T1000 (cell line): ENCODE data around the gene FAM200C.

Source experiments
- DNase-seq: peaks from one replicate; lab custom pipeline; 2025; ENCODE audit warnings: mixed read lengths; lab: John Stamatoyannopoulos, UW

Gene FAM200C

DNA sequence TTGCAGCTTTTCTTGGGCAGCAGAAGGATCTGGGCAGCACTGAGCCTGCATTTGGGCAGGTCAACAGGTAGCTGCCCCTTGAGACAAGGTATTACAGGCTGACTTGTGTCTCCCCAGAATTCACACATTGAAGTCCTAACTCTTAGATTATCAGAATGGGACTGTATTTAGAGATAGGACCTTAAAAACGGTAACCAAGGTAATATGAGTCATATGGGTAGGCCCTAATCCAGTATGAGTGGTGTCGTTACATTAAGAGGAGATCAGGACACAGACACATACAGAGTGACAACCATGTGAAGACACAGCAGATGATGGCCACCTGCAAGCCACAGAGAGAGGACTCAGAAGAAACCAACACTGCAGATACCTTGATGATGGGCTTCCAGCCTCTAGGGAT is 32.6 kb downstream of the FAM200C start:
- no peak for DNase-seq

DNA sequence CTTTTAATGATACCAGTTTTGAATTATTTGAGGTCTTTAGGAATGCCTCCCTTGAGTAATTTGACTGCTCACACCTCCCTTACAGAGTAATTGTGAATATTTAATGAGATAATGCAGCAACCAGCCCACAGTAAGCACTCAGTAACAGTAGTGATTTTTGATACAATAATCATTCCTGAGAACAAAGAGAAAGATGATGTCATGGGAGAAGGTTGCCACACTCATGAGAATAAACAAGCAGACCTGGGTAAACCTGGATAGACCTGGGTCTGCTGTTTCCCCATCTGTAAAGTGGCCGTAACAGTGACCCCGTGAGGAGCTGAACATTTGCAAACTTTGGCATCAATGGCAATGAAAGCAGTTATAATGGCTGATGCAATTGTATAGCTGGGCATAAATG is 33.6 kb downstream of the FAM200C start:
- no peak for DNase-seq

DNA sequence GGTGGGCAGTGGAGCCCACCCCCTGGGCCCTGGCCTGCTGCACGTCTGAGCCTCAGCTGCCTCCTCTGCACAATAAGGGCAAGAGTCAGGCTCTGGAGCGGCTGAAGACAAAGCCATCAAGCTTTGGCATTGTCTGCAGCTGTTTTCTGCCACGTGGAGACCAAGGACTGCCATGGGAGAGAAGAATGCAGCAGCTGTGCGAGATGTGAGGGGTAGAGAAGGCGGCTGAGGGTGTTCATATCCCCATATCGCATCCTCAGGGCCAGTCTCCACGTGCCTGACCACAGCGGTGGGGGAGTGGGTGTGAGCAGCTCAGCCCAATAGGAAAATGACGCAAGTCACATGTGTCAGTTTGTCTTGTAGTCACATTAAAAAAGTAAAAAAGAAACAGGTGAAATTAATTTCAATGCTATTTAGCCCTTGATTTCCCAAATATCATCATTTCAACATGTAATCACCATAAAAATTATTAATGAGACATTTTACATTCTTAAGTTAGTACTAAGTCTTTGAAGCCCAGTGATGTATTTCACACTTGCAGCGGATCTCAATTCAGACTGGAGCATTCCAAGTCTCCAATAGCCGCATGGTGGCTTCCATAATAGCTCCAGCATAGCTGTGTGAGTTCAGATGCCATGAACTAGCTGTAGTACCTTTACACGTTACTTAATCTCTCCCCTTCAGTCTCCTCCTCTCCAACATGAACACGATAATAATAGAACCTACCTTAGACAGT is 36.0 kb downstream of the FAM200C start:
- DNase-seq = no peak

DNA sequence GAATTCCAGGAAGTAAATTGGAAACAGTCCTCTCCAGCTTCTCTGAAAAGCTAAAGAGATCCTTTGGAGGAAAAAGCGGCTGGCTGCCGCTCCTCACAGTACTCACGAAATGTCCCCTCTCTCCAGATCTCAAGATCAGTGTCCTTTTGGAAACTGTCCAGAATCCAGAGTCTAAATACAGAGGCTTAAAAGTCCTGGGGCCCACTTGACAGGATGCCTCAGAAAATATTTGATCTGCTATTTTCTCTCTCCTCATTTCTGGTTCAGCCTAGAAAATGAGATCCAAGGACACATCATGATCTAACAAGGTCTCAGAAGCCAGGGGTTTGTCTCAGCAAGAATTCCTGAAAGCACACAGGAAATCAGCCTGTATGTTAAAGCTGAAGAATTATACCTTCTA is 36.6 kb downstream of the FAM200C start:
- no peak for DNase-seq

DNA sequence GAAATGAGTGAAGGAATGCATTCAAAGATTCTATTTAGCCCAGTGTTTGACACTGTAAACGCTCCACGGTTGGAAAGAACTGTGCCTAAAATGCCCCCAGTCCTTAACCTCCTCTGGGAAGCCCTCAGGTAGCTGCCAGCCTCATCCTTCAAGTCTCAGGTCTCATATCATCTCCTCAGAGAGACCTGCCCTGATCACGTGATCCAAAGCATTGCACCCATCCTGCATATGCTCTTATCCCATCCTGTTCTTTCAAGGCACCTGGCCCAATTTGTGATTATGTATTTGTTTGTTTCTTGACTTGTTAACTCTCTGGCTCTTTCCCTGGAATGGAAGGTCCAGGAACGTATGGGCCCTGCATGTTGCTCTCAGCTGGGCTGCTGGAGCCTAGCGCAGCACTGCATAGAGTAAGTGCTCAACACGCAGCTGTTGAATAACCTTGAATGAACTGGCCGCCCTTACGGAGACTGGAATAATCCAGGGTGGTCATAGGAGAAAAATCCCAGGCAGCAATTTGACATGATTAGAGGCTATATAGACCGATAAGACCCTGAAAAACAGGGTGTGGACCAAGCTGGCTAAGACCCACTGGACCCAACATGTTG is 38.1 kb downstream of the FAM200C start:
- no peak for DNase-seq

DNA sequence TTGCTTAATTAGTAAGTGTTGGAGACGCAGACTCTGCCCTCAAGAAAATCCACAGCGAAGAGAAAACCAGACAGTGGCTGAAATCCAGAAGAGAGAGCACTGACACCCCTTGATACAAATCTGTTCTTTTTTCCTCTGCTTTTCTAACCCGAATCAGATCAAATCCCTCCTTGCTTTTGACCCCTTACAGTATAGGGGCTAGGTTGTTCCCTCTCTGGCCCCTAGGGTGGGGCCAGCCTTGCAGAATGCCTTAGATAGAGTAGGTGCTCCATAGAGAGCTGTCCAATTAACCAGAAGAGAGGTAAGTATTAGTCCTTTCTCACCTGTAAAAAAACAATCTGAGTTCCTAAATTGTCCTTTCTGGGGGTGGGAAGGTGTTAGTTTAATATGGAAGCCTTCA is 39.5 kb downstream of the FAM200C start:
- DNase-seq = no peak

DNA sequence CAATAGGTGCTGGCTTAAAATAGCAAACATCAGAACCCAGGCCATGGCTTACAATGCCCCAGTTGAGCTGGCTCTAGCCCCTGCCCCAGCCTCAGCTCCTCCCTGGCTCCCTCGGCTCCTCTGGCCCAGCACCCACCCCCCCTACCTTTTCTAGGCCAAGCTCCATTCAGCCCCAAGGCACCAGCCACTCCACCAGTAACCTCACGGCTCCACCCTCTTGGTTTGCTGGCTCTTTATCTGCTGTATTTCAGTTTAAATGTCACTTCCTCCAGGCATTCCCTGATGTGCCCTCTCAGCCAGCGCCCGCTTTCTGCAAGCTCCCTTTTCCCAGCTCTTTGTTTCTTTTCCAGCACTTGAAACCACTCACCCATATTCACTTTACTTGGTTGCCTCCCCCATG is 40.0 kb downstream of the FAM200C start:
- no peak for DNase-seq

DNA sequence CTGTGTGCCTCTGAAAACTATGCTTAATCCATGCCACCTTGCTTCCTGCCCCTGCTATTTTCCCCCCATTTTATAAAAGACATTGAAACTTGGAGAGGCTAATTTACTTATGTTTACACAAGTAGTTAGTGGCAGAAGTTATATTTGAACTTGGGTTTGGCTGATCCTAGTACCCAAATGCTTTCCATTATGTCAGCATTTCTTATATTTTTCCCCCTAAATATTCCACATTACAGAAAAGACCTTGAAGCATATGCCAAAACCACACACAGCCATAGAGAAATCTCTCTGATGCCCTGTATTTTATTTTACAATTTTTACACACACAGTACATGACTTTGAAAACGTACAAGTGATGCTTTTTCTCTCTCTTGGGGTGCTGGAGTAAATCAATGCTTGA is 40.6 kb downstream of the FAM200C start:
- no peak for DNase-seq

DNA sequence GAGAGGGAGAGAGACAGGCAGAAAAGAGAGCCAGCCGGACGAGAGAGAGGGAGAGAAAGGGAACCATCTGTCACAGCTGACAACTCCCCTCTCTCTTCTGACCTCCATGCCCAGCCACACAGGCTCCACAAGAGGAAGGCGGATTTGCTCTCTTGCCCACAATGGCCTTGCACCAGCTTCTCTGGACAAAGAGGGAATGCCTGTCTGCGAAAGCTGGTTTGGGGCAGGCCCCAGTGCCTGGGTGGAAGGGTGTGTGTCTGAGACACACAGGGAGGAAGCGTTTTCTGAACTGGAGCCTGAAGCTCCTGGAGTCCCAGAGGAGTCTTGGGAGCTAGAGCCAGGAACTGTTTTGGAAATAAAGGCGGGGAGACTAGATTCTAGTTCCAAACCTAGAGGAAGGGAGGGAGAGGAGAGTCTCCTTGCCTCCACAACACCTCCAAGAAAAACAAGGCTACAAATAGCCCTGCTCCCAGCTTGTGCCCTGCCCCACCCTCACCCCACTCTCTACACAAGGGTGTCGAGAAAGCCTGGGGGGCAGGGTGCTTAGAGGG is 41.9 kb downstream of the FAM200C start:
- no peak for DNase-seq

DNA sequence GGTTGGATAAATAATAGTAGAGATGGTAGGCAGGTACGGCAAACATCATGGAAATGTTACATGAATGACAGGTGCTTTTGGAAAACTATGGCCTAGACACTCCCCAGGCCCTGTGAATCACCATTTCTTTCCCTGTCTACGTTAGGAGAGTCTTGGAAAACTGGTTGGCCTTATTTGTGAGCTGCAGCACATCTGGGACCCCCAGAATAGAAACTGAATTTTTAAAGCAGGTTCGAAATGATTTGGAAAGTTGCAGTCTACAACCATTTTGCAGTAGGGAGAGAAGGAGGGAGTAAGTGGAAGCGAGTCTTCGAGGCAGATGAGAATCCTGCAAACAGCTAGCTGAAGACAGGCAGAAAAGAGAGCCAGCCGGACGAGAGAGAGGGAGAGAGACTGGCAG is 42.5 kb downstream of the FAM200C start:
- DNase-seq = no peak

DNA sequence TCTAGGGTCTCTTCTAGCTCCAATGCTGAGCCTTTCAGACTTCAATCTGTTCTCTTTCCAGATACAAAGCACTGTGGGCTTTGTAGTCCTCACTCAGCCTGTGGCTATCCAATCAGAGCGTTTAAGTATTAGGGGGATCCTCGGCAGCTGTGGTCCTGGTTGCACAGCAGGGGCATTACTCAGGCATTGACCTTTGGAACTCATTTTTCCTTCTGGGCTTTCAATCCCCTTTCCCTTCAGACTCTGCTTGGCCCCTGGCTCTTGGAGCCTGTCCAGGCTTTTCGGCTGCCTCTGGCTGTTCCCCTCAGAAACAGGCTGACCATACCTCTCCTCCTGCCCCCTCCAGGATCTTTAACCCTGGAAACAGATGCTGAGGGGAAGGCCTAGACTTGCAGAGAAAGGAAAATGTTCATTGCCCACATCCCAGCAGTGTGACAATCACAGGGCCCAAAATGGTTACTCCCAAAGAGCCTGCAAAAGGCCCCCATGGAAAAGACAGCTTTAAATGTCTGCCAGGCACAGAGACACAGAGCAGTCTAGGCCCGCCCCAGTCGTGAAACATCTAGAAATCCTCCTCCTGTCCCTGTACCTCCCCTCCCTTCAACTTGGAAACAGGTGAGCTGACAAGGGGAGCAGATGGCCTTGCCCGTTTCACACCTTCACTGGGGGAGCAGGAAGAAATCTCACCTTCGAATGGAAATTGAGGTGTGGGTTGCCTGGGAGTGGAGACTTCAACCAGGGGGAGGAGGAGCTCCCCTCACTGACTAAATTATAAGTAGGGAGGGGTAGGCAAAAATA is 43.1 kb downstream of the FAM200C start:
- DNase-seq = no peak

DNA sequence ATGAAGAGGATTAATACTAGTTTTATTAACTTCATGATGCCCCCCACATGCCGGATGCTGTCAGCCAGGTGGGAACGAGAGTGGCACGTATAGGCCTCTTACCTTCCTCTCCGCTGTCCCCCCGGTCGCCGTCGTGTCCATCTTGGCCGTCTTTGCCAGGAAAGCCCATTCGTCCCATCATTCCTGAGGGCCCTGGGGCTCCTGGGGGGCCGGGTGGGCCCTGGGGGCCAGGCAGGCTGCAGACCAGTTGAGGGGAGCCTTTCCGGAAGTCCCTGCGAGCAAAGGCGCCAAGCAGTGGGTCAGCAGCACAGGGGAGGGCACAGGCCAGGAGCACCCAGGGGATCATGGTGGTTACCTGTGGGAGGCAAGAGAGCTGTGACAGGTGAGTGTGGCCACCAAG is 45.2 kb downstream of the FAM200C start:
- no peak for DNase-seq

DNA sequence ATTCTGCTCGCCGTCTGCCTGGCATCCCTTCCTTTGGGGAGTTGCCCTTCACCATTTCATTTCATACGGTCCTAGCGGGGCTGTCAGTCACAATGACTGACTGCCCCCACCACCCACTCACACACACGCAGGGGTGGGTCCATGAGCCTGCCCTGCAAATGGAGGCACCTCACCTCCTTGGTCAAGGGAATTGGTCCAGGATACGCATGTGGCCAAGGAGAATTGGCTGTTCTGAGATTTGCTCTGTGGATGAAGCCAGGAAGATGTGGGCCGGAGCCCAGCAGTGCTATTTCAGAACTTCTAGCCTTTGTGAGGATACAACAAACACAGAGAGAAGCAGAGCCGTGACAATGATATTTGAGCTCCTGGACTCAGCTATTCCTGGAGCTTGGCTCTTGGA is 46.5 kb downstream of the FAM200C start:
- DNase-seq = no peak

DNA sequence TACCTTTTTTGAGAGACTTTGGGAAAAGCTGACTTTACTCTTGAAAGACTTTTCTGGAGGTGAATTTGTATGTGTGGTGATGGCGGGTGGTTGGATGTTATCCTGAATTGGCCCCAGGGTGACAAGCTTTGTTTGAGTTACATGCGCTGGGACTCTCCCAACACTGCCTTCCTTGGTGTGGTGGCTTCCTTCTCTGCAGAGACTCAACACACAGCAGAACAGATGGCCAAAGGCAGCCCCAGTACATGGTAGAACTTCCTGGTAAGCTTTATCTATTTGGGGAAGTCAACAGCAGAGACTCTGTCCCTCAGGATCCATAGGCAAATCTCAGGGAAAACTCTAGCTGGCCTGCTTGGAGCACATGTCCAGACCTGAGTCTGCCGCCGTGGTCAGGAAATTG is 47.5 kb downstream of the FAM200C start:
- DNase-seq = no peak

DNA sequence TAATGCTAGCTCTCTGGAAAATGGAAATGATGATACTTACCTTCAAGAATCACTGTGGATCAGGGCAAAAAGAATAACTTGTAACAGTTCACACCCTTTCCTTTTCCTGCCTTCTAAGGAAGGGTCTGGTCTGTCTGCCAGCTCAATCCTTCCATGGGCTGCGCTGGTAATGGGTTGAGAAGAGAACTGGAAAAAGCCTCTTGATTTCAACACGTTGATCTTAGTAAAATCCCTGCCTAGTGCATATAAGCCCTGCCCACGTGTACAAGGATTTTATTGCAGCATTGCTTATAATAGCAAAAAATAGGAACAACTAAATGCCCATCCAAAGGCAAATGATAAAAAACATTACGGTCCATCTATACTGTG is 49.9 kb downstream of the FAM200C start:
- no peak for DNase-seq

DNA sequence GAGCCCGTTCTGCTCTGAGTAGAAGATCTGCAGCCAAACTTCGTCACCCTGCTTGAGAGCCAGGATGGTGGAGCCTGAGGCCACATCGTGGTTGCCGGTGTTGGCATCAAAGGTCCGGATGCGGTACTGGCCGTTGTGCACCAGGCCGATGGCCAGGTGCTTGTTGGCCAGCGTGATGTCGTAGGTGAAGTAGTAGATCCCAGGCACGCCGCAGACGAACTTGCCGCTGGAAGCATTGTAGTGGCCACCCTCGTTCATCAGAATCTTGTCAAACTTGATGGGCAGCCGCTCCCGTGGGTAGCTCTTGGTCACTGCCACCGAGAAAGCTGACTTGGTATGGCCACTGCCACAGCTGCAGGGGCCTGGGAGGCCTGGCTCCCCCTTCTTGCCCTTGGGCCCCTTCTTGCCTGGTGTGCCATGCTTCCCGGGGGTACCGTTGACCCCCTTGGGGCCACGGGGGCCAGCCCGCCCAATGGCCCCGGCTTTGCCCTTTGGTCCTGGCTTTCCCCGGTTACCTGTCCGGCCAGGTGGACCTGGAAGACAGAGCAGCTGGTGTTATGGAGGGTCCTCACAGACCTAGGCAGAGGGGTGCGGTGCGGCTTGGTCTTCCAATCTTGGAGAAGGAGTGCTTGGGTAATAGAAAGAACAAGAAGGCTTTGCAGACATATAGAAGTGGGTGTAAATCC is 50.5 kb downstream of the FAM200C start:
- no peak for DNase-seq

DNA sequence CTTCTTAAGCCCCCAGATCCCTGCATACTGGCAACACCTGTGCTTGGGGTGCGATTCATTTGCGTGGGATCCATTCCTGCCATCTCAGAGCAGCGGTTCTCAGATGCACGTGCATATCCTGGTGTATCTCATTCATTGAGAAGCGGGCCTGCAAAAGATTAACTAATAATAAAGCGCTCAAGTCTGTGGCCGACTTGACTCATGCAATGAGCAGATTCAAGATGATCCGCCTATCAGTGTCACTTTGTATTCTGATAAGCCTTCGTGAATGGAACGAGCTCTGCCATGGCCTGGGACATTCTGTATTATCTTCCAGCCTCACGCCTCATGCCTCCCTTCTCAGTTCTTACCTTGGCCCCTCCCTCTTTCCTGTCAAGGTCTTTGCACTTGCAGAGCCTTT is 51.8 kb downstream of the FAM200C start:
- DNase-seq = no peak

DNA sequence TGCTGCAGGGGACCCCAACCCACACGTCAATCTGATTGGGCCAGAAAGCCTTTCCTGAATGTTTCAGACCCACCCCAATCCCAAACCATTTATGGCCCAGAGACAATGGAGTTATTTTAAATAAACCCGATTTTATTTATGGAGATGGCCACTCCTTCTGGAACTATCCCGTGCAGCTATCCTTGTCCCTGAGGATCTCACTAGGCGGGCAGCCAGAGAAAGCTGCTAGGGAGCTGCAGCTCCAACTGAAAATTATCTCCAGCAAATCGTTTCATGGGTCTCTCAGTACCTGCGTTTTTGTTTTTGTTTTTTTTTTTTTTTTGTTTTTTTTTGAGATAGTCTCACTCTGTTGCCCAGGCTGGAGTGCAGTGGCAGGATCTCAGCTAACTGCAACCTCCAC is 52.4 kb downstream of the FAM200C start:
- DNase-seq = no peak
